Muscle of leg (tissue), 11 donors: ENCODE results near the gene TRABD2B. TPM values are rescaled to one million over a fixed set of nuclear protein-coding genes. Genes with fewer than 3 reads are reported as not detected.

Experiments used
- DNase-seq: peaks from one replicate; pipeline ENCODE4 v3.0.0; 2013
- H3K27ac ChIP-seq: one replicate; pipeline ENCODE4 v1.5.1; 2013; ENCODE audit warnings: mild to moderate bottlenecking, low read length, control low read depth
- H3K27me3 ChIP-seq: one replicate; pipeline ENCODE4 v1.6.1; 2013; ENCODE audit warnings: low read length; ENCODE audit not compliant: control insufficient read depth, insufficient read depth
- H3K36me3 ChIP-seq: one replicate; pipeline ENCODE4 v1.6.1; 2013; ENCODE audit warnings: low read length; ENCODE audit not compliant: control insufficient read depth, insufficient read depth
- H3K4me1 ChIP-seq: one replicate; pipeline ENCODE4 v1.6.1; 2013; ENCODE audit warnings: low read length; ENCODE audit not compliant: control insufficient read depth, insufficient read depth
- H3K4me3 ChIP-seq: one replicate; pipeline ENCODE4 v1.5.1; 2013; ENCODE audit warnings: low read length, control low read depth
- H3K9me3 ChIP-seq: replicated peaks from 2 replicates; pipeline ENCODE4 v1.6.1; 2013; ENCODE audit warnings: low read depth, low read length; ENCODE audit not compliant: control insufficient read depth
- WGBS: methylation state at CpG from one replicate; pipeline ENCODE4 v1.1.5; 2013; ENCODE audit warnings: missing lambda C conversion rate; ENCODE audit not compliant: insufficient coverage; 5-methylcytosine and 5-hydroxymethylcytosine counted together
- polyA plus RNA-seq, 8 donors: library from polyadenylated mRNA; unstranded; fragments of 120-200 nt; gene quantifications; one replicate each; pipeline versions ENCODE4 v1.2.1 to v1.2.3, GENCODE V29; 2013; ENCODE audit warnings: inconsistent platforms in 1 of 8, low replicate concordance in 1 of 8; ENCODE audit not compliant: insufficient read length in 8 of 8, insufficient read depth in 1 of 8
- total RNA-seq: library from RNA; stranded (reverse); fragments of 120-200 nt; gene quantifications from one replicate; pipeline ENCODE4 v1.2.4, GENCODE V29; 2013

Gene TRABD2B
- total and polyA plus RNA-seq, 9 donors, result 1.1 to 7.0 (median 4.4) TPM

DNA sequence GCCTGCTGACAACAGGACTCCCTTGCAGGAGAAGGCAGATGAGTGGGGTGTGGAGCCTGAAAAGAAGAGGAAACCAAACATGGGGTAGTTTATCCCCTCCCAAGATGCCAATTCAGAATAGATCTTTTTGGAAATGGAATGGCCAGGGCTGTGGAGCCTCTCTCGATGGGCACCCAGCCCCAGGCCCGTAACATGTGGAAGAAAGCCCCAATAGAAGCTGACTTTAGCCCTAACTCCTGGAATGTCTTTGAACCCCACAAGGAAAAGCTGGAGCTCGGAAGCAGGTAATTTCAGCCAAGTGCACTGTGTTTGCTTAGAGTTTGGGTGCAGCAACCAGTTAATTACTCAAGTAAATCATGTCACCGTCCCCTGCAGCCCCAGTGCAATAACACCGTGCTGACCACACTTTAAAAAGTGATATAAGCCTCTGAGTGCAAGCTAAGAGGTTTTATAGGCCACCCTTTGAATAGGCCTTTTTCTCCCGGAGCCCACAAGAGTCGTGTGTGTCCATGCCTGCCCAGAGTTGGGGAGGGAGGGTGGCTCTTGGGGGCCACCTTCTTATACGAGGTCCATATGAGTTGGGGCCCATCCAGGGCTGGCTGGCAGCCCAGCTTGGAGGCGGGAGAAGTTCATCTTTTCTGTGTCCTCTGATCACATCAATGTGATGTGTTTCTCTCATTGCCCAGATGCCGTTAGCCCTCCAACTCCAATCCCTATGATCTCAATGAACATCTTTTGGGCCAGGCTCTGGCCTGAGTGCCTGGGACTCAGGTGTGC is 153.2 kb downstream of the TRABD2B start:
- Histone ChIP-seq H3K9me3 (no peaks in the 10 kb centered on the region), H3K27ac (no peak overlapping the region), H3K36me3 (no peaks in the 10 kb centered on the region), H3K4me1 (peaks cover 15% of the 10 kb centered on the region), H3K4me3 (no peak overlapping the region), H3K27me3 (no peaks in the 10 kb centered on the region)
- WGBS, result 49% methylated on average over 7 of the region's 10 CpGs
- no peak for DNase-seq

DNA sequence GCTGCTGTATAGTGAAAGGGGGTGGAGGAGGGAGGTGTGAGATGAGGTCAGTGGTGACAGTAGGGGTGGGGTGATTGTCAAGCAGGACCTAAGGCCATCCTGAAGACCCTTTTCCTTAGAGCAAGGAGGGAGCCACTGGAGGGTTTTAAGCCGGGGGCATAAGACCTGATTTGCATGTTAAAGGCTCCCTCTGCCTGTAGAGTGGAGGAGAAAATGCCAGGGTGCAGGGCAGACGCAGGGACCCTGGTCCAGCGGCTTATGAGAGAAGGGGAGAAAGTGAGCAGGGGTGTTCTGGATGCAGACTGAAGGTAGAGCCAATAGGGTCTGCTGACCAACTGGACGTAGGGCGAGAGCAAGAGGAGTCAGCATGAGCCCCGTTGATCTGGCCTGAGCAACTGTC is 154.1 kb downstream of the TRABD2B start:
- WGBS, result 78% methylated on average over 6 of the region's 6 CpGs
- no peak for DNase-seq
- peaks cover 16% of the 10 kb centered on the region for H3K4me1 ChIP-seq
- no peak overlapping the region for H3K27ac ChIP-seq
- no peaks in the 10 kb centered on the region for H3K27me3 ChIP-seq
- H3K9me3 ChIP-seq, result no peaks in the 10 kb centered on the region
- H3K4me3 ChIP-seq, result no peak overlapping the region
- H3K36me3 ChIP-seq, result no peaks in the 10 kb centered on the region

- H3K4me1 ChIP-seq, result peaks cover 23% of the 10 kb centered on the region
- H3K27me3 ChIP-seq, result no peaks in the 10 kb centered on the region
- H3K27ac ChIP-seq, result no peak overlapping the region
- WGBS, result 23% methylated on average over 3 of the region's 5 CpGs
- no peak overlapping the region for H3K4me3 ChIP-seq
- no peak for DNase-seq
- H3K9me3 ChIP-seq, result no peaks in the 10 kb centered on the region
- H3K36me3 ChIP-seq, result no peaks in the 10 kb centered on the region
Observed at GRCh38 chr1:47842228-47842919, 154.8 kb downstream of the TRABD2B start.

DNA sequence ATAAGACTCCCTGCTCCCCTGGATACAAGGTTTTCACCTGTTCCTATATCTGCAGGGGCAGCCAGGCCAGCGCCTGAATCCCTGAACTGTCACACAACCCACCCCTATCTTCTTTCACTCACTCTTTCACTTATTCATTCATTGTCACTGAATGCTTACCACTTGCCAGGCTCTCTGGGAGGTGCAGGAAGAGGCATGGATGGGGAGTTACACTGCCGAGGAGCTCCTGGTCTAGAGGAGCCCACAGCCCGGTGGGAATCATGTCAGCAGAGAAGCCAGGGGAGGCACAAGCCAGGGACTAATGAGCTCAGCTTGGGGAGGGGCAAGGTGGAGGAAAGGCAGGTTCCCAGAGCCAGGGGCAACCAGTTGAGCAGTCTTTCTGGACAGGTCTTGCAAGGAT is 155.8 kb downstream of the TRABD2B start:
- 47% methylated on average over 2 of the region's 3 CpGs for WGBS
- DNase-seq, result no peak
- H3K36me3 ChIP-seq, result no peaks in the 10 kb centered on the region

GRCh38 chr1:47840393-47841190 is 156.6 kb downstream of the TRABD2B start:
- H3K4me1 ChIP-seq, result peaks cover 27% of the 10 kb centered on the region
- no peak overlapping the region for H3K4me3 ChIP-seq
- no peak overlapping the region for H3K27ac ChIP-seq
- H3K9me3 ChIP-seq, result peaks cover 6% of the 10 kb centered on the region
- H3K36me3 ChIP-seq, result no peaks in the 10 kb centered on the region
- DNase-seq, result no peak
- no peaks in the 10 kb centered on the region for H3K27me3 ChIP-seq
- WGBS, result 60% methylated on average over 1 of the region's 4 CpGs

More for the DNA sequence above, 155.8 kb downstream of the TRABD2B start:
- no peak overlapping the region for H3K27ac ChIP-seq
- H3K4me3 ChIP-seq, result no peak overlapping the region
- no peaks in the 10 kb centered on the region for H3K27me3 ChIP-seq
- no peaks in the 10 kb centered on the region for H3K9me3 ChIP-seq
- peaks cover 27% of the 10 kb centered on the region for H3K4me1 ChIP-seq

DNA sequence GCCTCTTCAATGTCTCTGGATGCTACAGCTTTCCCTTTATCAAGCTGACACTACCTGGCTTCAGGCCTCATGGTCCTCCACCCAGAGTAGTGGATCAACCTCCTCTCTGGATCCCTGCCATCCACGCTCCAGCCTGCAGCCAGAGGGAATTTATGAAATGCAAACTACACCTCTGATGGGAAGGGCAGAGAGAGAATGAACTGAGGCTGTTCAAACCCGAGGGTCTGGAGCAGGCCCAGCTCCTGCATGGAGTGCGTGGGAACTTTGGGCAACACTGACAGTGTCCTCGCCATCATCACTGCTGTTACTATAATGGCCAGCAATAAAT is 157.8 kb downstream of the TRABD2B start:
- no peaks in the 10 kb centered on the region for H3K27me3 ChIP-seq
- no peak overlapping the region for H3K4me3 ChIP-seq
- peaks cover 17% of the 10 kb centered on the region for H3K9me3 ChIP-seq
- H3K27ac ChIP-seq, result no peak overlapping the region
- no peaks in the 10 kb centered on the region for H3K36me3 ChIP-seq
- no peak for DNase-seq
- H3K4me1 ChIP-seq, result peaks cover 26% of the 10 kb centered on the region
- 71% methylated on average over 2 of the region's 4 CpGs for WGBS

GRCh38 chr1:47838562-47839432 is 158.4 kb downstream of the TRABD2B start:
- Histone ChIP-seq H3K4me1 (peaks cover 23% of the 10 kb centered on the region), H3K36me3 (no peaks in the 10 kb centered on the region), H3K4me3 (no peak overlapping the region), H3K9me3 (peaks cover 19% of the 10 kb centered on the region), H3K27ac (no peak overlapping the region), H3K27me3 (no peaks in the 10 kb centered on the region)
- whole genome bisulfite sequencing, result 82% methylated on average over 13 of the region's 16 CpGs
- DNase-seq, result no peak

- no peak overlapping the region for H3K27ac ChIP-seq
- H3K27me3 ChIP-seq, result no peaks in the 10 kb centered on the region
- 87% methylated on average over 3 of the region's 5 CpGs for WGBS
- H3K4me3 ChIP-seq, result no peak overlapping the region
- peaks cover 19% of the 10 kb centered on the region for H3K9me3 ChIP-seq
- no peak for DNase-seq
- no peaks in the 10 kb centered on the region for H3K36me3 ChIP-seq
- peaks cover 18% of the 10 kb centered on the region for H3K4me1 ChIP-seq
Observed at GRCh38 chr1:47837866-47838561, 159.2 kb downstream of the TRABD2B start.

- H3K9me3 ChIP-seq, result peaks cover 19% of the 10 kb centered on the region
- WGBS, result 47% methylated on average over 13 of the region's 13 CpGs
- H3K27ac ChIP-seq, result peak overlapping the region; percentile 26
- no peak overlapping the region for H3K4me3 ChIP-seq
- H3K4me1 ChIP-seq, result peaks cover 14% of the 10 kb centered on the region
- no peaks in the 10 kb centered on the region for H3K36me3 ChIP-seq
- H3K27me3 ChIP-seq, result no peaks in the 10 kb centered on the region
- peak; percentile 45 for DNase-seq
Observed at GRCh38 chr1:47837056-47837830, 159.9 kb downstream of the TRABD2B start.
